HFFc6 (cell line): Measurements from ENCODE around the gene IRF5. TPM values are rescaled to one million over a fixed set of nuclear protein-coding genes. Genes with fewer than 3 reads are reported as not detected.

Source experiments
- DNase-seq: peaks from one replicate; pipeline ENCODE4 v3.0.0-alpha.2; 2018
- H3K27ac Mint-ChIP-seq: 2 replicates; pipeline ENCODE4 v1.8.0; 2020; ENCODE audit warnings: mild to moderate bottlenecking, mixed read lengths
- H3K27me3 Mint-ChIP-seq: 2 replicates; pipeline ENCODE4 v1.8.0; 2021; ENCODE audit warnings: mild to moderate bottlenecking, moderate library complexity, mixed read lengths; ENCODE audit not compliant: insufficient read depth
- H3K36me3 Mint-ChIP-seq: 2 replicates; pipeline ENCODE4 v1.8.0; 2021; ENCODE audit warnings: low read depth, mixed read lengths
- H3K4me1 Mint-ChIP-seq: 2 replicates; pipeline ENCODE4 v1.8.0; 2020; ENCODE audit warnings: low read depth, mixed read lengths
- H3K4me3 Mint-ChIP-seq: 2 replicates; pipeline ENCODE4 v1.8.0; 2020; ENCODE audit warnings: mild to moderate bottlenecking, moderate library complexity, mixed read lengths
- H3K9me3 Mint-ChIP-seq: 2 replicates; pipeline ENCODE4 v1.8.0; 2020; ENCODE audit warnings: mild to moderate bottlenecking, mixed read lengths
- total RNA-seq, 6 experiments: library from RNA; stranded (reverse); fragmentation: NEBNext Ultra II Directional; extraction: Animal tissue kit (Norgen Biotek cat#: 25700); gene quantifications; 2 replicates in 1 of 6; 3 replicates in 5 of 6; pipeline ENCODE4 v1.2.3, GENCODE V29; 2021
- TF ChIP-seq, protein P1 (sequence below): fragments of 200-600 bp; sonication (generic); IDR thresholded peaks from 2 replicates; pipeline ENCODE4 v1.5.0; 2021; ENCODE audit warnings: antibody characterized with exemption, mild to moderate bottlenecking

The IRF5 gene
- total RNA-seq, 6 experiments from 2014 or later, result 0.09 TPM; not detected in 5

GRCh38 chr7:128924707-128925588 is 12.8 kb upstream of the IRF5 start:
- H3K4me3 Mint-ChIP-seq, result no peak overlapping the region
- H3K27ac Mint-ChIP-seq, result no peak overlapping the region
- peaks cover 45% of the 10 kb centered on the region for H3K27me3 Mint-ChIP-seq
- DNase-seq, result no peak
- TF ChIP-seq, protein P1, sequence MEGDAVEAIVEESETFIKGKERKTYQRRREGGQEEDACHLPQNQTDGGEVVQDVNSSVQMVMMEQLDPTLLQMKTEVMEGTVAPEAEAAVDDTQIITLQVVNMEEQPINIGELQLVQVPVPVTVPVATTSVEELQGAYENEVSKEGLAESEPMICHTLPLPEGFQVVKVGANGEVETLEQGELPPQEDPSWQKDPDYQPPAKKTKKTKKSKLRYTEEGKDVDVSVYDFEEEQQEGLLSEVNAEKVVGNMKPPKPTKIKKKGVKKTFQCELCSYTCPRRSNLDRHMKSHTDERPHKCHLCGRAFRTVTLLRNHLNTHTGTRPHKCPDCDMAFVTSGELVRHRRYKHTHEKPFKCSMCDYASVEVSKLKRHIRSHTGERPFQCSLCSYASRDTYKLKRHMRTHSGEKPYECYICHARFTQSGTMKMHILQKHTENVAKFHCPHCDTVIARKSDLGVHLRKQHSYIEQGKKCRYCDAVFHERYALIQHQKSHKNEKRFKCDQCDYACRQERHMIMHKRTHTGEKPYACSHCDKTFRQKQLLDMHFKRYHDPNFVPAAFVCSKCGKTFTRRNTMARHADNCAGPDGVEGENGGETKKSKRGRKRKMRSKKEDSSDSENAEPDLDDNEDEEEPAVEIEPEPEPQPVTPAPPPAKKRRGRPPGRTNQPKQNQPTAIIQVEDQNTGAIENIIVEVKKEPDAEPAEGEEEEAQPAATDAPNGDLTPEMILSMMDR, result no peak
- H3K36me3 Mint-ChIP-seq, result no peaks in the 10 kb centered on the region
- H3K9me3 Mint-ChIP-seq, result no peaks in the 10 kb centered on the region
- H3K4me1 Mint-ChIP-seq, result no peaks in the 10 kb centered on the region

DNA sequence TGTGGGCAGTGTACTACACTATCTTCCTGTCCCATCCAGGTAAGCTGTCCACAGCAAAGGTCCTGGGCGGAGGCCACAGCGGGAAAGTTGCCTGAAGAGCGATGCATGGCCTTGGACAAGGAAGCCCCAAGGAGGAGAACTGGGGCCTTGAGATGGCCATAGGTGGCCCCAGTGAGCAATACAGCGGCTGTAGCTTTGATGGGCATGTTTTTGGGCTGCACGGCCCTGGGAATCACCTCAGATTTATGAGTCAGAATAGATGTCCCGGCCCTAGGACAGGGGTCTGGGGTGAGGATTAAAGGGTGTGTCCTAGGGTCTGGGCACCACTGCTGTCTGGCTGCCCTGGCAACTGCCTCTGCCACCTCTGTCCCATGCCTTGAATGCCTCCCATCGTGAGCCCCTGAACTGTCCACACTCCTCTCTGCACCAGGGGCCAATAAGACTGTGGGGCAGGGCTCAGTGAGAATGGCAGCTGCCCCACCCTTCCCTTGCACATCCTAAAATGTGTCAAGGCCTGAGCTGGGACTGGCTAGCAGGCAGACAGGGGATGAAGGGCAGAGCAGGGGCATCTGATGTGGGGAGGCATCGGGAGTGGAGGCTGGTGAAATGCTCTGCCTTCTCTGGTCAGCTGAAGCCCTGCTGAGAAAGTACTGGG is 9.4 kb upstream of the IRF5 start:
- no peak overlapping the region for H3K27ac Mint-ChIP-seq
- DNase-seq, result no peak
- no peaks in the 10 kb centered on the region for H3K9me3 Mint-ChIP-seq
- H3K36me3 Mint-ChIP-seq, result no peaks in the 10 kb centered on the region
- TF ChIP-seq, protein P1, result no peak
- H3K27me3 Mint-ChIP-seq, result peaks cover 55% of the 10 kb centered on the region
- H3K4me1 Mint-ChIP-seq, result no peaks in the 10 kb centered on the region
- no peak overlapping the region for H3K4me3 Mint-ChIP-seq

GRCh38 chr7:128928882-128929788 is 8.6 kb upstream of the IRF5 start:
- H3K27ac Mint-ChIP-seq, result no peak overlapping the region
- no peak overlapping the region for H3K4me3 Mint-ChIP-seq
- peaks cover 52% of the 10 kb centered on the region for H3K27me3 Mint-ChIP-seq
- no peak for DNase-seq
- H3K36me3 Mint-ChIP-seq, result no peaks in the 10 kb centered on the region
- H3K9me3 Mint-ChIP-seq, result no peaks in the 10 kb centered on the region
- H3K4me1 Mint-ChIP-seq, result no peaks in the 10 kb centered on the region
- TF ChIP-seq, protein P1, result no peak

DNA sequence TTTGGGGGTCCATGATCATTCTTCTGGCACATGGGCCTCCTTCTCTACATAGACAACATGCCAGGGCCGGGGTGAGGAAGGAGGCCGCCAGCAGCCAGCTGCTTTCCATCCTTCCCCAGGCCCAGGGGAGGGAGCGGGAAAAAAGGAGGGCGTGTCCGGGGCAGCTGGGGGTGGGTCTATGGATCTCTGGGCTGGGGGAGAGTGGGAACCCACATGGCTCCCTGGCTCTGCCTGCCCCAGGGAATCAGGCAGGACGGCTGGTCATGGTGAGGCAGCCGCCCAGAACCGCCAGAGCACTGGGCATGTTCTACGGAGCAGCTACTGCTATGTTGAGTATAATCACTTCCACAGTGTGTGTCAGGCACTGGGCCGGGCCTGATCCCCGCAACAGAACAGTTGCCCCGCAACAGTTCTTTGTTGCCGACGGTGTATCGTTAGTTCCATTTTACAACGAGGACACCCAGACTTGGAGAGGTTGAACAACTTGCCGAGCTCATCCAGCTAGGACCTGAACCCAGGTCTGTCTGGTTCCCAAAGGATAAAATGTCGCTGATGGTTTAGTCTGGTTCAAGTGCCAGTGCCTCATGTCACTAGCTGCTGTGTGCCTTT is 6.4 kb upstream of the IRF5 start:
- Mint-ChIP-seq H3K36me3 (no peaks in the 10 kb centered on the region), H3K27ac (no peak overlapping the region), H3K27me3 (peaks cover 53% of the 10 kb centered on the region), H3K4me3 (no peak overlapping the region), H3K4me1 (no peaks in the 10 kb centered on the region), H3K9me3 (no peaks in the 10 kb centered on the region)
- no peak for DNase-seq
- TF ChIP-seq, protein P1, result no peak
